BJ (cell line): Measurements from ENCODE around the gene PVALB. TPM values are rescaled to one million over a fixed set of nuclear protein-coding genes. Genes with fewer than 3 reads are reported as not detected.

Experiments used
- CTCF ChIA-PET: fragments of 350-600 bp; formaldehyde crosslinking; extraction: SDS; loops from one replicate; lab custom pipeline; 2021; ENCODE audit warnings: antibody characterized with exemption, inconsistent platforms; lab: Yijun Ruan, JAX
- POLR2A ChIA-PET: fragments of 300-600 bp; sonication (Branson Sonifier 250); formaldehyde crosslinking; extraction: SDS; loops from one replicate; lab custom pipeline; 2021; ENCODE audit warnings: antibody characterized with exemption; lab: Charles Lee
- DNase-seq: peaks from one replicate; pipeline ENCODE4 v3.0.0-alpha.2; 2011; ENCODE audit warnings: low read depth
- H3K27me3 ChIP-seq: 2 replicates; pipeline ENCODE4 v1.6.0; 2011; ENCODE audit warnings: low read length; ENCODE audit not compliant: control insufficient read depth, insufficient read depth
- H3K36me3 ChIP-seq: 2 replicates; pipeline ENCODE4 v1.5.1; 2011; ENCODE audit warnings: low read length; ENCODE audit not compliant: control insufficient read depth, insufficient read depth
- H3K4me3 ChIP-seq: 2 replicates; pipeline ENCODE4 v1.5.1; 2011; ENCODE audit warnings: low read depth, mild to moderate bottlenecking, control low read depth, low read length
- CTCF ChIP-seq: IDR thresholded peaks from 2 replicates; pipeline ENCODE4 v1.5.1; 2011; ENCODE audit warnings: low read depth, mild to moderate bottlenecking, control low read depth, inconsistent platforms, low read length, moderate library complexity; ENCODE audit not compliant: insufficient read depth
- polyA plus RNA-seq: library from polyadenylated mRNA; depleted of rRNA; stranded (reverse); fragments of >200 nt; gene quantifications from 2 replicates; pipeline ENCODE4 v1.2.3, GENCODE V29; 2011

The PVALB gene
- polyA plus RNA-seq, 1 experiment: not detected

GRCh38 chr22:36858966-36859365 lies 42.1 kb upstream of the PVALB start:
- CTCF ChIA-PET: interaction anchor here (0.6 to 8.2 kb wide), 6 partner anchors 12 to 311 kb away, joined by 3 to 89 read pairs (median 31); no protein-coding TSS in a partner anchor
- no peak overlapping the region for H3K4me3 ChIP-seq
- TF ChIP-seq CTCF: no peak
- H3K27me3 ChIP-seq: peaks cover 10% of the 10 kb centered on the region
- no peak for DNase-seq
- POLR2A ChIA-PET: no interaction called here
- no peaks in the 10 kb centered on the region for H3K36me3 ChIP-seq

GRCh38 chr22:36858156-36858555 lies 41.3 kb upstream of the PVALB start:
- CTCF ChIA-PET: interaction anchor here (0.6 to 8.2 kb wide), 8 partner anchors 8 to 310 kb away, joined by 3 to 89 read pairs (median 16); no protein-coding TSS in a partner anchor
- no peaks in the 10 kb centered on the region for H3K36me3 ChIP-seq
- no peak for DNase-seq
- no peak overlapping the region for H3K4me3 ChIP-seq
- peaks cover 10% of the 10 kb centered on the region for H3K27me3 ChIP-seq
- POLR2A ChIA-PET: no interaction called here
- no peak for TF ChIP-seq CTCF

GRCh38 chr22:36856792-36857135 lies 39.9 kb upstream of the PVALB start:
- no peak for DNase-seq
- no peaks in the 10 kb centered on the region for H3K36me3 ChIP-seq
- ChIA-PET POLR2A (no interaction called here), CTCF (interaction anchor here (0.8 to 8.2 kb wide), 32 partner anchors 9 to 1533 kb away, joined by 3 to 89 read pairs (median 7); partner anchors contain the start of gene IFT27)
- H3K27me3 ChIP-seq: peaks cover 10% of the 10 kb centered on the region
- TF ChIP-seq CTCF: no peak
- no peak overlapping the region for H3K4me3 ChIP-seq

DNA sequence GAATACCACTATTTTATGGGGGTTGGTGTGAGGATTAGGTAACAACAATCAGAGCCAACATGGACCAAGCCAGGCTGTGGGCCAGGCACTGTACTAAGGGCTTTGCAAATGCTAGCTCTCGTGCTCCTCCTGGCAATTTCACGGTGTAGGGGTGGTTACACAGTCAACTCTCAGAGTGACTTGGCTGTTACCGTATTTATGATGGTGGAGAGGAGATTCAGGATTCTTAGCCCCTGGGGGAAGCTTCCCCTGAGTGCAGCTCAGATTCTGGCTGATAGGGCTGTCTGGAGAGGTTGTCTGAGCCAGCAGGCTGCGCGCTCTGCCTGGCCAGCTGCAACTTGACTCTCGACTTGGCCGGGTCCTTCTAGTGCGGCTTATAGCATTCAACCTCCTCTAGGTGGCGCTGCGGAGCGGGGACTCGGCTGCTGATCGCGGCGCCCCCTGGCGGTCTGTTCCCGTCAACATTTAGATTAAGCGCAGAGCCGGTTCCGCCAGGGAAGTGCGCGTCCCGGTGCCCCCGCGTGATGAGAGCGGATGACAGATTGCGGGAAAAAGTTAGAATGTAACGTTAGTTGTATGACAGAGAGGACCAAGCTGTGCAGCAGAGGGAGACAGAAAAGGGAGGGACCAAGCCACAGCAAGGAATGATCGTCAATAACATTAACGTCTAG lies 39.4 kb upstream of the PVALB start:
- CTCF ChIA-PET: interaction anchor here (0.6 to 8.2 kb wide), 57 partner anchors 10 to 1533 kb away, joined by 3 to 89 read pairs (median 4); partner anchors contain the start of genes IFT27, MPST and TST
- no peak overlapping the region for H3K4me3 ChIP-seq
- POLR2A ChIA-PET: no interaction called here
- no peaks in the 10 kb centered on the region for H3K36me3 ChIP-seq
- peaks cover 10% of the 10 kb centered on the region for H3K27me3 ChIP-seq
- peak; percentile 12 for DNase-seq
- TF ChIP-seq CTCF: peak; percentile 100

DNA sequence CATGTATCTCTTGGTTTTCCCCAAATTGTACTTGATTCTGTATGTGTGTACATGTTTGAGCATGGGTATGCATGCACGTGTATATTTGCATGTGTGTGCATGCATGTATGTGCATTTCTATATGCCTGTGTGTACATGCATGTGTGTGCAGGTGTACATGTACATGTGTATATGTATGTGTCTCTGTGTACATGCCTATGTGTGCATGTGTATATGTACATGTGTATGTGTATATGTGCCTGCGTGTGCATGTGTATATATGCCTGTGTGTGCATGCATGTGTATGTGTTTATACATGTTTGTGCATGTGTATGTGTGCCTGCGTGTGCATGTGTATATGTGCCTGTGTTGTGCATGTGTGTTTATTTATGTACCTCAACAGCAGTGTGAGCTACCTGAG lies 38.6 kb upstream of the PVALB start:
- Histone ChIP-seq H3K36me3 (no peaks in the 10 kb centered on the region), H3K27me3 (peaks cover 13% of the 10 kb centered on the region), H3K4me3 (no peak overlapping the region)
- DNase-seq: no peak
- ChIA-PET CTCF (interaction anchor here (0.7 to 8.2 kb wide), 28 partner anchors 10 to 313 kb away, joined by 3 to 89 read pairs (median 8); partner anchors contain the start of genes IFT27, MPST and TST), POLR2A (no interaction called here)
- no peak for TF ChIP-seq CTCF
